Stimulated activated CD4-positive, alpha-beta T cell treated with anti-CD3 and anti-CD28 coated beads, TNF-alpha, amount 100 ng/mL, for 48 hours (primary cell): ENCODE results near the gene MORC3.
"Not testable (repeated sequence)": the region's sequence is repeated elsewhere in the genome, so short reads cannot be mapped to it uniquely, and the experiment has no call there.

ENCODE experiments used
- DNase-seq, 3 donors: peaks; one replicate each; pipeline ENCODE4 v3.0.0-alpha.2; 2020; ENCODE audit warnings: low read depth in 3 of 3

MORC3 gene

DNA sequence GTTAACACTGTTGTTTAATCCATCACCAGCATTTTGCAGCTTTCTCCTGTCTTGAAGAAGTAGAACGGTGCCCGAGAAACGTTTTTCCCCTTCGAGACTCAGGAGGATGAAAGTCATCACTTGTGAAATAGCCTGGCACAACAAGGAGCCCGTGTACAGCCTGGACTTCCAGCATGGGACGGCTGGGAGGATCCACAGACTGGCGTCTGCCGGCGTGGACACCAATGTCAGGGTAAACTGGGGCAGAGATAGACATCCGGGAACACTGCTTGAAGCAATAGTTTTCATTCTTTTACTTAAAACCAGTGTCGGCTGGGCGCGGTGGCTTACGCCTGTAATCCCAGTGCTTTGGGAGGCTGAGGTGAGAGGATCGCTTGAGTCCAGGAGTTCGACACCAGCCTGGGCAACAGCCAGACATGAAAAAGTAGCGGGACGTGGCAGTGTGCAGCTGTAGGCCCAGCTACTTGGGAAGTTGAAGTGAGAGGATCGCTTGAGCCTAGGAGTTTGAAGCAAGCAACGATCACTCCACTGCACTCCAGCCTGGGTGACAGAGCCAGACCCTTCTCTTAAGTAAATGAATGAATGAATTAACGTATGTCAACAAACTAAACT is 66.1 kb downstream of the MORC3 start:
- no peak for DNase-seq

DNA sequence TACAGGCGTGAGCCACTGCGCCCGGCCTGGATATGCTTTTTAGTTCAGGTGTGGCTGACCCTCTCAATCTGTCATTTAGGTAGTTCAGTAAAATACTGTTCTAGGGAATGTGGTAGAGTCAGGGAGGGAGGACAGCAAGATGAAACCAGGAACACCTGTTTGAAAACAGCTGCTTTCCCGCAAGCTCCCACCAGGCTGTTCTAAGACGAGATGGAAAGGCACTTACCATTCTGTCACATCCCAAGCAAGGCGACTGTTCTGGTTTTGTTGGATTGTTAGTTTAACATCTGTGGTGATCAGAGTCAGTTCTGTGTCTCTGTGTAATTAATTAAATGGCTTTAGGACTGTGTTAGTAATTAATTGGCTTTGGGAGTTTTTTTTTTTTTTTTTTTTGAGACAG is 68.1 kb downstream of the MORC3 start:
- no peak for DNase-seq

DNA sequence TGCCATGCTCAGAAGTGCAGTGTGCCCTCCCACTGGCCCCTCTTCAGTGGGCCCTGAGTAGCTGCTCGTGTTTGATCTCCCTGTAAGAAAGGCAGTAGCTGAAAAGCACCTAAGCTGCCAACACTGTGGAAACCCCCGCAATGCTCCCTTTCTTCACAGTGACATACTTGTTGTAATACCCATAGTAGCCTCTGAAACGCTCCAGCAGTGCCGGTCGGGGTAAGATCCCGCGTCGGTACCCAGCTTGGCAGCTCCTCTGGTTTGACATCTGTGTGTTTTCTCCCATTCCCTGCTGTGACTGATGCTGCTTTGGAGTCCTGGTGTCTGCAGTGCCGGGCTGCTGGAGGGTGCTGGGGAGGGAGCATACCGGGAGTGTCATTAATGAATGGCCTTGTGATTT is 68.8 kb downstream of the MORC3 start:
- no peak for DNase-seq

DNA sequence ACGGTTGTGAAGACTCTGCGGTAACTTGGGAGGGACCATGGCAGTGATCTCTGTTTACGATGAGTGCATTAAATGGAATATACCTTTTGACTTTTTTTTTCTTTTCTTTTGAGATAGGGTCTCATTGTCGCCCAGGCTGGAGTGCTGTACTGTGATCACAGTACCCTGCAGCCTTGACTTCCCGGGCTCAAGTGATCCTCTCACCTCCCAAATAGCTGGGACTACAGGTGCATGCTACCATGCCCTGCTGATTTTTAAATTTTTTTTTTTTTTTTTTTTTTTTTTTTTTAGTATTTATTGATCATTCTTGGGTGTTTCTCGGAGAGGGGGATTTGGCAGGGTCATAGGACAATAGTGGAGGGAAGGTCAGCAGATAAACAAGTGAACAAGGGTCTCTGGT is 71.7 kb downstream of the MORC3 start:
- not testable (repeated sequence) for DNase-seq

DNA sequence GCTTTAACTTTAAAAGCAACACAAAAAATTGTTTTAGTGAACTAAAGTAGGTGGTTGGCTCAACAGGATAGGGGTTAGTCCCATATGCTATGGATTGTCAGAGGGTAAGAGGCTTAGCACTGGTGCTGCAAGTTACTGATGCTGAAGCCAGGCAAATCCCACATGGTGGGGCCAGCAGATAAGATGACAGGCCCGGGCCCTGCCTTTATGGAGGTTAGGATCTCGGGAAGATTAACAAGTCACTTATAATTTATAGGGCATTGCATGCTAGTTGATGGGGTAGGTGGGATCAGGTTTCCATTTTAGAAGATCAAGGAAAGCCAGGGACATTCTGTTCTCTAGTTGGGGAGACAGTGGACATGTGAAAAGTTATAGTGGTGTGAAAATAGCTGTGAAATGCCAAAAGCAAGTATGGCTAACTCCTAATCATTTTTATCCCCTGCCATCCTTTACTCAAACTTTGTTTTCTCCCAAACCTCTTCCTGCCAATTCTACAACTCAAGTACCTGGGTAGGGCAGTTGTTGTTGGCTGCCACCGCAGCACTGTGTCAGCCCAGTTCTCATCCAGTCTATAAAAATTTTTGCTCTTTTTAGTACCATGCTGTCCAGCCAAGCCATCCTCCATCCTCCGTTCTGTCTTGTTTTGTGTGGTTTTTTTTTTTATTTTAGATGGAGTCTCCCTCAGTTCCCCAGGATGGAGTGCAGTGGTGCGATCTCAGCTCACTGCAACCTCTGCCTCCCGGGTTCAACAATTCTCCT is 75.5 kb downstream of the MORC3 start:
- no peak for DNase-seq

DNA sequence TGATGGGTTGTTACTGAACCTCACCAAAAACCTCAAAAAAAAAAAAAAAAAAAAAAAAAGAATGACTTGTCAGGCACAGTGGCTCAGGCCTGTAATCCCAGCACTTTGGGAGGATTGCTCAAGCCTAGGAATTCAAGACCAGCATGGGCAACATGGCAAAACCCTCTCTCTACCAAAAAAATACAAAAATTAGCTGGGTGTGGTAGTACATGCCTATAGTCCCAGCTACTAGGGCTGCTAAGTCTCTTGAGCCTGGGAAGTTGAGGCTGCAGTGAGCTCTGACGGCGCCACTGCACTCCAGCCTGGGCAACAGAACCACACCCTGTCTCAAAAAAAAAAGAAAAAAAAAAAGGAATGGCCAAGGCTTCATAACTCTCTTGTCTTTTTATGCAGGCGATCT is 76.3 kb downstream of the MORC3 start:
- DNase-seq: no peak

DNA sequence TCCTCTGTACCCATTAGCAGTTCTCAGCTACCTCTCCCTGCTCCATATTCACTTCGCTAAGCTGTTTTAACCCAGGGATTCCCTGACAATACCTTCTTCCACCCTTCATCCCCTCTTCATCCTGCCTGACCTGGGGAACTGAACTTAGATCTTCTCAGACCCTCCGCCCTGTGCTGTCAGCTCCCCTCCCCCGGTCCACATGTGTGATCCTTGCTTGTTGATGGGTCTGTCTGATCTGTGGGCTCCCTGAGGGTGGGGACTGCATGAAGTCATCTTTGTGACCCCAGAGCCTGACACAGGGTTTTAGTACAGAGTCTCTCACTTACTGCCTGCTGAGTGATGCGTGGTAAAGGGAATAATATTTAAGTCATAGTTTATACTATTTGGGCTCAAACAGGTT is 77.0 kb downstream of the MORC3 start:
- DNase-seq: no peak

DNA sequence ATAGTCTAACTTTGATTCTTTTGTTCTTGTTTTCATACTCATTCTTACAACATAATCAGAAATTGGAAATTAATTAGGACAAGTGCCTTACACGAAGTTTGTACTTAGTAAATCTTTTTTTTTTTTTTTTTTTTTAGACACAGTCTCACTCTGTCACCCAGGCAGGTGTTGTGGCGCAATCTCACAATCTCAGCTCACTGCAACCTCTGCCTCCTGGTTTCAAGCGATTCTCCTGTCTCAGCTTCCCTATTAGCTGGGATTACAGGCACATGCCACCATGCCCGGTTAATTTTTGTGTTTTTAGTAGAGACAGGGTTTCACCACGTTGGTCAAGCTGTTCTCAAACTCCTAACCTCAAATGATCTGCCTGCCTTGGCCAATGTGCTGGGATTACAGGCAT is 77.6 kb downstream of the MORC3 start:
- no peak for DNase-seq

DNA sequence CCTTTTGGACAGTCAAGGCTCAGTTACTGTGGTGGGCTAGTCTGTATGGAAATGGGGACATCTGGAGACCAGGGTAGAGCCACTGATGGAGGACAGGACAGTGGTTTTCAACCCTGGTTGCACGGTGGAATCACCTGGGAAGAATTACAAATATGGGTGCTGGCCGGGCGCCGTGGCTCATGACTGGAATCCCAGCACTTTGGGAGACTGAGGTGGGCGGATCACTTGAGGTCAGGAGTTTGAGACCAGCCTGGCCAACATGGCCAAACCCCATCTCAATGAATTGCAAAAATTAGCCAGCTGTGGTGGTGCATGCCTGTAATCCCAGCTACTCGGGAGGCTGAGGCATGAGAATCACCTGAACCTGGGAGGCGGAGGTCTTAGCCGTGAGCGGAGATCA is 79.7 kb downstream of the MORC3 start:
- not testable (repeated sequence) for DNase-seq

DNA sequence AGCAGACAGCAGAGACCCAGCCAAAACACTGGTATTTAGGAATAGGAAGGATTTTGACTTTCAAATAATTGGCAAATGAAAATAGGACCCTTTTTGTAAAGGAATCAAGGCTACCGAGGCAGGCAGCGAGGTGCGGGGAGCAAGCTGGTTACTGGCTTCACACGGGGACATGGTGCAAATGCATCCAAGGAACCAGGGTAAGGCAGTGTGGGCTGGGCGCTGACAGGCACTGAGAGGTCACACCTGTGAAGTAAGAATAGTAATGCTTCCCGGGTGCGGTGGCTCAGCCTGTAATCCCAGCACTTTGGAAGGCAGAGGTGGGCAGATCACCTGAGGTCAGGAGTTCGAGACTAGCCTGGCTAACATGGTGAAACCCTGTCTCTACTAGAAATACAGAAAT is 80.7 kb downstream of the MORC3 start:
- no peak for DNase-seq

DNA sequence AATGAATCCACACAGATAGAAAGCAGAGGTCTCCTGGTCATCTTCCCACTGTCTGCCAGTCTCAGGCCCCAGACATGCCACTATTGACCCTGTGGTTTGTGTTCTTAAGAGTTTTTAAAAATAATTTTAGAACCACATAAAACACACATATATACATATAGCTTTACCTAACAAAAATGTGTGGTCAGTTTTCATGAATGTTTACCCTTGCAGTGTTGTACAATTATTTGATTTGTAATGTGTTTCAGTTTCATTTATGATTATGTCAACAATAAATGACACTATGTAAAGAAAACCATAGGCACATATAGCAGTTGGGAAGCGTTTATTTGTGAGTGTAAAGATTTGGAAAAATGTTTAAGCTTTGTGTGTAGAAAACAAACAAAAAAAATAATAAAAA is 82.3 kb downstream of the MORC3 start:
- DNase-seq: no peak

DNA sequence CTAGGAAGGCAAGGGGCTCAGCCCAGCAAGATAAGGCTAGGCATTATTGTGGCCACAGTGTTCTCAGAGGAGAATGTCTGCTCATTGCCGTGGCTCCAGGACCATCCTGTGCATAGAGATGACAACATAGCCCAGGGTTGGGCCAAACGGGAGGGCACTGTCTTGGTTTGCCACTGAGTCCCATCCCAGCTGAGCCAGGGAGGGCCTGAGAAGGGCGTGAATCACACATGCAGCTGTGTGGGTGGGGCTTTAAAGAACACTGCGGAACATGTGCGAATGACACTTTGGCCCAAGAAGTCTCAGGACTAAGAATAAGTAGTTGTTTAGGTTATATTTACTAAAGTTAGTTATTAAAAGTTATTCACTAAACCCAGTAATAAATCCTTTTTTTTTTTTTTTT is 83.7 kb downstream of the MORC3 start:
- DNase-seq: no peak

DNA sequence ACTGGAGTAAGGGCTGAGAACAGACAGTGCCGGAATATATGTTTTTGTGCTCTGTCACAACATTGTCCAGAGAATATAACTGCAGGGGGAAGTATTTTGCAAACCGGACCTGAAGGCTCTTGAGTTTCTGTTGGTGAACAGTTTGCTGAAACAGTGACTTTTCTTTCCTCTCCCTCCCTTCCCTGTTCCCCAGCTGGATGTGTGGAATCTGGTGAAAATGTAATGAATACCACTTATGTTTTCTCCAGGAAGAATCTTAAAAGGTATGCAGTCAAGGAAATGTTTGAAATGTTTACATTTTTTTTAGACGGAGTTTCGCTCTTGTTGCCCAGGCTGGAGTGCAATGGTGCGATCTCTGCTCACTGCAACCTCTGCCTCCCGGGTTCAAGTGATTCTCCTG is 88.6 kb downstream of the MORC3 start:
- DNase-seq: no peak

DNA sequence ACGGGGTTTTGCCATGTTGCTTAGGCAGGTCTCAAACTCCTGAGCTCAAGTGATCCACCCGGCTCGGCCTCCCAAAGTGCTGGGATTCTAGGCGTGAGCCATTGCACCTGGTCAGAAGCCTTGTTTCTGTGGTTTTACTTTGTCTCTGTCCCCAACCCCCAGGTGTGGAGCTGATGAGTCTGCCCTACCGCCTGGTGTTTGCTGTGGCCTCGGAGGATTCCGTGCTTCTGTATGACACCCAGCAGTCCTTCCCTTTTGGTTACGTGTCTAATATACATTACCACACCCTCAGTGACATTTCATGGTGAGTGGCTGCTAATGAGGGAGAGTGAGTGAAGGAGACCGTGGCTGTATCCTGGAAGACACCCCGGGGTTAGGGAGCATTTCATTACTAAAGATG is 91.3 kb downstream of the MORC3 start:
- no peak for DNase-seq

DNA sequence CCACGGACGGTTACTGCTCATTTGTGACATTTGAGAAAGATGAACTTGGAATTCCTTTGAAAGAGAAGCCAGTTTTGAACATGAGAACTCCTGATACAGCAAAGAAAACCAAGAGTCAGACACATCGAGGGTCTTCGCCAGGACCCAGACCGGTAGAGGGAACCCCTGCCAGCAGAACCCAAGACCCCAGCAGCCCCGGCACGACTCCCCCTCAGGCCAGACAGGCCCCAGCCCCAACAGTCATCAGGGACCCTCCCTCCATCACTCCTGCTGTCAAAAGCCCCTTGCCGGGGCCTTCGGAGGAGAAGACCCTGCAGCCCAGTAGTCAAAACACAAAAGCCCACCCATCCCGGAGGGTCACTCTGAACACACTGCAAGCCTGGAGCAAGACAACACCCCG is 92.9 kb downstream of the MORC3 start:
- no peak for DNase-seq

DNA sequence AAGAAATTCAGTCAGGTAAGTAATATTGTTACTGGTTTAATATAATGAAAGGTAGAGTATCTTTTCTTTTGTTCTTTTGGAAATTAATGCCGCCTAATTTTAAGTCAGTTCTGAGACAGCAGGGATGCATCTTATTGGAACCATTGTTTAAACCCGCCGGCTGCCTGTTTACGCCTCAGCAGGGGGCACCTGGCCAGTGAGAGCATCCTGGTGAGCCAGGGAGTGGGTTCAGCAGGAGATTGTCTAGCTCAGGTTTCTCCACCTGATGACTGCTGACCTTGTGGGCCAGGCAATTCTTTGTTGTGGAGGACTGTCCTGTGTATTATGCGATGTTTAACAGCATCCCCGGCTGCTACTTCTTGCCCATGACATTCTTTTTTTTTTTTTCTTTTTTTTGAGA is 95.4 kb downstream of the MORC3 start:
- DNase-seq: no peak

DNA sequence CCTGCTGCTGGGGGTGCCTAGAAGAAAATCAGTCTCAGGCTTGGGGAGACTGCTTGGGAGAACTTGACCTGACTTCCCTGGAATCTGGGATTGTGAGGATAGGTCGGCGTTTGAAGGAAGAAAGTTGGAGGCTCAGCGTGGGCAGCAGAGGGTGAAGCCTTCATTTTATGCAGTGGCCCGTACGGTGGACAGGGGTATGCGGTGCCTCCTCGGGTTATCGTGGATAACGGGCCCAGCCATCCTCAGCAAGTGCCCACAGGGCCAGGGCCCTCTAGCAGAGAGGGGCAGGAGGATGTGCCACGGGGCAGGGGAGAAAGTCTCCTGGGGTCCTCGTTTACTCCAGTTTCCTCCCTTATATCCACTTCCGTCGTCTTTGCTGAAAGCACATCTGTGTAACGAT is 99.2 kb downstream of the MORC3 start:
- DNase-seq: no peak

DNA sequence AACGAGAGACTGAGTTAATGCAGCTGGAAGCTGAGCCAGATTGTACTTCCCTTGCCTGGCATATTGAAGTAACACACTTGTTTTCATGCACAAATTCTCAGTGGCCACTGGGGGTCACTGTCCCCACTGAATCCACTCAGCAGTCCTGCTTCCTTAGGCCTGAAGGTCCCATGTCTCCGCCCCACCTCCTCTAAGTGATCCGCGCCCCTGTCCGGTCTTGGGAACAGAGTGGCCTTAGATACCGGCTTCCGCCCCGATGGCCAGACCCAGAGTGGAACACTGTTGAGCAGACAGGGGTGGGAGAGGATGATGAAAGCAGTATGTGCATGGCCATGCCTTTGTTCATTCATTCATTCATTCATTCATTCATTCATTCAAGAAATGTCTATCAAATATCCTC is 100.0 kb downstream of the MORC3 start:
- peak; percentile 26 to 27 (median 27) for DNase-seq

DNA sequence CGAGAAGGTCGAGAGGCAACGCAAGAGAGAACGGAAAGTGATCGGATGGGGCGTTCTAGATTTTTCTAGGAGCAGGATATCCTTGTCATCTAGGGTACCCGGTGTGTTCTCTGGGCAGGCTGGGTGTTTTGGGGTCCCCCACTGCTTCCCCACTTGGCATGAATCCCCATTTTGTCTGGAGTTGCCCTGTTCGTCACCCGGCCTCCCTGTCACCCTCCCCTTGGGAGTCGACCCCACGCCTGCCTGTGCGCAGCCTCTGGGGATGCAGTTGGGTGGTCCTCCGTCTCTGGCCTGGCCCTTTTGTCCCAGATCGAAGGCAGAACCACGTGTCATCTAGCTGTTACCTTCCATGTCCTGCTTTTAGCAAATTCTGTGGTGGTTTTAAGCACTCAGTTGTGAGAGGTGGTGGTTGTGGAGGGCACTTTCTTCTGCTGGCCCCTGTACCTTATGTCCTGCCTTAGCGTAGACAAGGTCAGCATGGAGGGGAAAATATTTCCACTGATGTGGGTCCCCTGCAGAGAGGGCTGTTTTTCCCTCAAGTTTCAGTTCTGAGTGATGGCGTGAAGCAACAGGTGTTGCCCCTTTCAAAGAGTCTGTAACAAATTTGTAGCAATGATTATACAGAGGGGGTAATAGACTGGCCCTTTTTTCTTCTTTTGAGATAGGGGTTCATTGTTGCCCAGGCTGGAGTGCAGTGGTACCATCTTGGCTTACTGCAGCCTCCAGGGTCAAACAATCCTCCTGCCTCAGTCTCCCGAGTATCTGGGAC is 100.8 kb downstream of the MORC3 start:
- DNase-seq: no peak

DNA sequence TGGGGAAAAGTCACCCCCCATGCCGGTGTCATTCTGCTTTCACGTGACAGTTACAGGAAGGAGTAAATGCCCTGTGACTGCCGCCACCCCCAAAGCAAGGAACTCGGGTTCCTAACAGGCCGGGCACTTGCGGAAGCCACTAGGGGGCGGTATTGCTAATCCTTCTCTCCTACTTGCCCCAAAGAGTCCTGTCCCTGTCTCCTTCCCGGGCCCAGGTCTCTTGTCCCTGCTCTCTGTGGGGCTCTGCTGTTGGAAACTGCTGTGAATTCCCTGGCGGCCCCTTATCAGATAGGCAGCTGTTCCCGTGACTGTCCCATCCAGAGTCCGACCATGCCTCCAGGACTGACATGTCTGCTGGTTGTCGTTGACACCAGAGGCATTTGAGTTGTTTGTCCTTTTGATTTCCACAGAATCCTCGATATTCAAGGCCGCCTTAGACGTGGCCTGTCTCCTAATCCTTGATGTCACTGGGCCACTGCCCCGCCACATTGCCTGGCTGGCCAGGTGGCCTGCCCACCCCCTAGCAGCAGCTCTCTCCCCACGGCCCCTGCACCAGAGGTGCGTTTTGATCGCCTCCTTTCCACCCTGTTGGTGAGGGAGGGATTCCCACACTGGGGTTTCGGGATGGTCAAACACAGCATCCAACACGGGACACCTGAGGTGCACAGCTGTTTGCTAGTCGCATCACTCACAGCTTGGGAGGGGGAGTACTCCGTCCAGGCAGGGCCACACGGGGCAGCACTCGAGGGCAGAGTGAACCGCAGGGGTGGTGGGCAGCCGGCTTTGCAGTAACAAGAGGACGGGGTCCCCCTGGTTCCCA is 102.5 kb downstream of the MORC3 start:
- DNase-seq: peak in 2 of 3 donors; percentile 22 to 37

DNA sequence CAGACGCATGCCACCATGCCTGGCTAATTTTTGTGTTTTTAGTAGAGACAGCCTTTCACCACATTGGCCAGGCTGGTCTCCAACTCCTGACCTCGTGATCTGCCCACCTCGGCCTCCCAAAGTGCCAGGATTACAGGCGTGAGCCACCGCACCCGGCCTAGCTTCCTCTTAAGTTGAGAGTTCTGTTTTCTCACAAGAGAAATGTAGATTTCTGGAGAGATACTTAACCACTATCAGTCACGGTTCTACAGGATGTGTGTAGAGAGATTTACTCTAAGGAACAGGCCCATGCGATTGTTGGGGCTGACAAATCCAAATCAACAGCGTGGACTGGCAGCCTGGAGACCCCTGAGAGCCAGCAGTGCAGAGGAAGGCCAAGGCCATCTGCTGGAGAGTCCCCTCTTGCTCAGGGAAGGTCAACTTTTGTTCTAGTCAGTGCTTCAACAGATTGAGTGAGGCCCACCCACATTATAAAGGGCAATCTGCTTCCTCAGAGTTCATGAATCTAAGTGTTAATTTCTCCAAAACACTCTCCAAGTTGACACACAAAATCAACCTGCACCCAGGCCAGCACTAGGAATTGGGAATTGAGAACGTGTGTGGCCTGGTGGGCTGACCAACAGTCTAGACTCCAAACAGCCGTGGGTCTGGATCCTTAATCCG is 103.9 kb downstream of the MORC3 start:
- no peak for DNase-seq

DNA sequence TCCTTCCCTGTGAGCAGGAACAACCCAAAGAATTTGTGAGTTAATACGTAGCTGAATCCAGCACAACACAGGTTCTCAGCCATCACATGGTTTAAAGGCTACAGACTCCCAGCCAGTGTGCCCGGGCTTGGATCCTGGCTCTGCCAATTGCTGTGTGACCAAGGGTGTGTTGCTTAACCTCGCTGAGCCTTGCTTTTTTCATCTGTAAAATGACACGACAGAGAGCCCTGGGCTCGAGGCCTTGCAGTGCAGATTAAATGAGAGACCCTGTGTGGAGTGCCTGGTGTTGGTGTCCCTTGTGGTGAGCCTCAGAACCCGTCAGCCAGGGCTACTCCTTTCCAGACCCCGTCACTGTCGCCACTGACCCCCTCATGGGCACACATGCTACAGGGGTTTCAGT is 104.6 kb downstream of the MORC3 start:
- DNase-seq: no peak
